Right hindlimb (tissue), 1 donor: ENCODE measurements around the gene CEP192.
"Not testable (repeated sequence)": the region's sequence is repeated elsewhere in the genome, so short reads cannot be mapped to it uniquely, and the experiment has no call there.

Experiments
- DNase-seq: peaks from one replicate; pipeline ENCODE4 v3.0.0-alpha.2; 2018

The CEP192 gene

GRCh38 chr18:12990967-12991820, at the start of gene CEP192:
TSS of gene CEP192 (plus strand) at chr18:12991362. CDS start at chr18:12999425, 8,063 bp downstream.
- peak; percentile 99 for DNase-seq

GRCh38 chr18:12943215-12943614, 47.9 kb upstream of the CEP192 start:
- no peak for DNase-seq

DNA sequence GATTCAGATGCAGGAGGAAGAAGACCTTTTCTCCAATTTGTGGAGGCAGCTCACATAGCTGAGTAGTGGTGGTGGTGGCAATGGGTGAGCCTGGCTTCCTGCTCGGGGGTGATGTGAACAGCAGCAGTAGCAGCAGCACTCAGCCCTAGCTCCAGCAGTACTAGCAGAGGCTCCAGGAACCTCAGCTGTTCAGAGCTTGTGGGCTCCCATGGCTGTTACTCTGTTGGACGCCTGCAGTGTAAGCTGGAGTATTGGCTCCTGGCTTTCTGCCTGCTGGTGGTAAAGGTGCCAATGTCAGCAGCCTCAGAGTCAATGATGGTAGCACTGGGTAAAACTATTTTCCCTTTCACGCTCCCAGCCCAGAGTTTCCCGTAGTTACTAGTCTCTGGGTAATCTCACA, 46.5 kb upstream of the CEP192 start:
- peak; percentile 74 for DNase-seq

GRCh38 chr18:12946549-12947284, 44.4 kb upstream of the CEP192 start:
- DNase-seq = peak; percentile 67

DNA sequence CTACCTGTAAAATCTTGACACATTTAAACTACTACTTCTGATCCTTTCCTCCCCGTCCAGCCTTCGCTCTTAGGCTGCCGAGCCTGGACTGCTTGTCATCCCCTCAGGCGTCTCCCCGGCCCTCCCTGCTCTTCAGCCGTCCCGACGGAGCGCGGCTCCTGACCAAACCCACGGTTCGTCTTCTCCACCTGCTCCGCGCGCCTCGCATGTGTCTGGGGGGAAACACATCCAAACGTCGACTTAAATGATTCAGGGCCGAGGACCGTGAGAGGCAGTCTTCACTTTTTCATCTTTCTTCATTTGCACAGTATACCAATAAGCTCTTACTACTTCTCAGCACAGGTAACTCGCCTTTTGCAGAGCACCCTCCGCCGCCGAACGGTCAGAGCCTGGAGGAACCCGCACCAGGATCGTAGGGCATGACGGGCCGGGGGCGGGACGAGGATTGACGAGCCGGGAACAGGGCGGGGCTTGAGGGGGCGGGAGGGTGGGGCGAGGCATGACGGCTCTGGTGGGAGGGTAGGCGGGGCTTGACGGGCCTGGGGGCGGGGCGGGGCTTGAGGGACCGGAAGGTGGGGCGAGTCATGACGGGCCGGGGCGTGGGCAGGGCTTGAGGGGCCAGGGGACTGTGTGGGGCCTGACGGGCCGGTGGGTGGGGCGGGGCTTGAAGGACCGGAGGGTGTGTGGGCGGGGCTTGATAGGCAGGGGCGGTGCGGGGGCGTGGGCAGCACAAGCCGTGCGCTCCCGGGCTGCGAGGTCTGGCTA, 43.7 kb upstream of the CEP192 start, which contains the start of gene SEH1L:
Gene SEH1L, plus strand, starts transcription at position 727 of the 765 bp plus-strand sequence. CDS start 111 bp downstream, outside the sequence.
- peak; percentile 100 for DNase-seq

GRCh38 chr18:12948050-12948804, 42.9 kb upstream of the CEP192 start:
- peak; percentile 97 for DNase-seq

DNA sequence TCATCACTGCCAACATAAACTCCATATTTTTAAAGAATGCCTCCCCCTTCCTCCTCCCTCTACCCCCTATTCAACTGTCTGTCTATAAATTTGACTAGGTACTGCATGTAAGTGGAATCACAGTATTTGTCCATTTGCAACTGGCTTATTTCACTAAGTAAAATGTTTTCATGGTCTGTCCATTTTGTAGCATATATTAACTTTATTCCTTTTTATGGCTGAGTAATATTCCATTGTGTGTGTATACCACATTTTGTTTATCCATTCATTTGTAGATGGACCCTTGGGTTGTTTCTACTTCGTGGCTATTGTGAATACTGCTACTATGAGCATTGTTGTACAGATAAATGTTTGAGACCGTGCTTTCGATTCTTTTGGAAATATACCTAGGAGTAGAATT, 32.7 kb upstream of the CEP192 start:
- DNase-seq = no peak

DNA sequence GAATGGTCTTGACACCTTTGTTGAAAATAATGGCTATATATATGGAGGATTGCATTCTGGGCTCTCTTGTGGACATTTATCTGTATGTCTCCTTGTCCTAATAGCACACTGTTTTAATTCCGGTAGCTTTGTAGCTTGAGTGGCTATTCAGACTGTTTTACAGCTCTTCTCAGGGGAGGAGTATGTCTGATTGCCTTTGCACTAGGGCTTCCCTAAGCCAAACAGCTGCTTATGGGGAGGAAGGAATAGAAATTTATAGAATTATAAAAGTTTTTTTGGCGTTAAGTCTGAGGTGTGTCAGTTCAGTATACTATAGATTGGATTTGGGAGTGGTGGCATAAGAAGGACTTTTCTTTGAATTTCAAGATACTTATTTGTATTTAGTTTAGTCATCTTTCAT, 30.8 kb upstream of the CEP192 start:
- DNase-seq = no peak

- DNase-seq = no peak
Measured at GRCh38 chr18:12960853-12961397, 30.2 kb upstream of the CEP192 start.

GRCh38 chr18:12963069-12963468, 28.1 kb upstream of the CEP192 start:
- no peak for DNase-seq

- DNase-seq = no peak
Measured at GRCh38 chr18:12968115-12968514, 23.0 kb upstream of the CEP192 start.

GRCh38 chr18:12968619-12969018, 22.5 kb upstream of the CEP192 start:
- DNase-seq = no peak

DNA sequence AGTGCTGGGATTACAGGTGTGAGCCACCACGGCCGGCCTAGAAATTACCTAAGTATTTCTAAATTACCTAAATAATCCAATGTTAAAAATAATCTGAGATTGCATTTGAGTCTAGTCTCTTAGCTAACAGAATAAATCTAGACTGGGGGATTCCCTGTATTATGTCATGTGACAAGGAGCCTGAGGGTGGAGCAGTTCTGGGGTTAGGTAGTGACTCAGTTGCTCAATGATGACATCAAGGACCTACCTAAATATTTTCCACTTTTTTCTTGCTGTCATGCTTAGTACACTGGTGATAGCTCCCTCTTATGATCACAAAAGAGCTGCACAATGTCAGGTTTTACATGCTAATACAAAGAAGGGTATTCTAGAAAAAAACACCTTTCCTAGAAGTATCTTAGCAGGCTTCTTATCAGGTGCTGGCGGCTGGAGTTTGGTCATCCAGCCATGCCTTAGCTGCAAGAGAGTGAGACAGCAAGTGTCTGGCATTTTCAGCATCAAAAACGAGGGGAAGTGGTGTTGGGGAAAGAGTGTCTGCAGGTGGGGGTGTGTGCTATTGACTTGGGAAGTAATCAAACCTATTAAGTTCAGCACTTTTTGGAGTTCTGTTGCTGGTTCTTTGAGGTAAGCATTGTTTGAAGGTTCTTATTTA, 17.5 kb upstream of the CEP192 start:
- DNase-seq = no peak

DNA sequence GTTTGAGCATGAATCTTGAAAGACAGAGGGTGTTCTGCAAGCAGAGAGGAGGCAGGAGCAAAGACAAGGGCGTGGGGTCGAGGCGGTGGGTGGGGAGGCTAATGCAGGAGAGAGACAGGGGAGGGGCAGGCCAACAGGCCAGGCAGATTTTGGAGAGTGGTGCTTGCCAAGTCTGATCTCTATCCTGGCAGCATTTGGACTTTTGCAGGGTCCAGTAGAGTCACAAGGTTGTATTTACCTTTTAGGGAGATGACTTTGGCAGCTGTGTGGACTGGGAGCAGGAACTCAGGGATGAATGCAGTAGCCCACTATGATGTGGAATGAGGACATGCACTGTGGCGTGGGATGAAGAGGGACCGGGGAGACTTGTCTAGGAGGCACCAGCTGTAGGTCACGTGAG, 15.7 kb upstream of the CEP192 start:
- DNase-seq = no peak

DNA sequence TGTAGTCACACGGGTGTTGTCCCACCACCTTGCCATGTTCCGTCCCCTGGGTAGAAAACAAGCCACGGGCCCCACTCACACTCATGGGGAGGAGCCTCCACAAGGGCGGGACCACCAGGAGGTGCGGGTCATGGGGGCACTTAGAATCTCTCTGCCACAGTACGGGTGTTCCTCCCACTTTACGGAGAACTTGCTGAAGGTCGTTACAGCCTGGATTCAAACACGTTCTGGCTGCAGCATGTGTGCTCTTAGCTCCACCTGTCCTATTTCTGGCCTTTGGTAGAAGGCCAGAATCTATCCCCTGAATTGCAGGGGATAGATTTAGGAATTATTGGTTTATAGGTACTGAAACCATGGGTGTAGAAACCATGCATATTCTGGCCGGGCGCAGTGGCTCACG, 14.9 kb upstream of the CEP192 start:
- no peak for DNase-seq

DNA sequence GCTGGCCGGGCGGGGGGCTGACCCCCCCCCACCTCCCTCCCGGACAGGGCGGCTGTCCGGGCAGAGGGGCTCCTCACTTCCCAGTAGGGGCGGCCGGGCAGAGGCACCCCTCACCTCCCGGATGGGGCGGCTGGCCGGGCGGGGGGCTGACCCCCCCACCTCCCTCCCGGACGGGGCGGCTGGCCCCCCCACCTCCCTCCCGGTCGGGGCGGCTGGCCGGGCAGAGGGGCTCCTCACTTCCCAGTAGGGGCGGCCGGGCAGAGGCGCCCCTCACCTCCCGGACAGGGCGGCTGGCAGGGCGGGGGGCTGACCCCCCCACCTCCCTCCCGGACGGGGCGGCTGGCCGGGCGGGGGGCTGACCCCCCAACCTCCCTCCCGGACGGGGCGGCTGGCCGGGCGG, 11.1 kb upstream of the CEP192 start:
- DNase-seq = not testable (repeated sequence)

DNA sequence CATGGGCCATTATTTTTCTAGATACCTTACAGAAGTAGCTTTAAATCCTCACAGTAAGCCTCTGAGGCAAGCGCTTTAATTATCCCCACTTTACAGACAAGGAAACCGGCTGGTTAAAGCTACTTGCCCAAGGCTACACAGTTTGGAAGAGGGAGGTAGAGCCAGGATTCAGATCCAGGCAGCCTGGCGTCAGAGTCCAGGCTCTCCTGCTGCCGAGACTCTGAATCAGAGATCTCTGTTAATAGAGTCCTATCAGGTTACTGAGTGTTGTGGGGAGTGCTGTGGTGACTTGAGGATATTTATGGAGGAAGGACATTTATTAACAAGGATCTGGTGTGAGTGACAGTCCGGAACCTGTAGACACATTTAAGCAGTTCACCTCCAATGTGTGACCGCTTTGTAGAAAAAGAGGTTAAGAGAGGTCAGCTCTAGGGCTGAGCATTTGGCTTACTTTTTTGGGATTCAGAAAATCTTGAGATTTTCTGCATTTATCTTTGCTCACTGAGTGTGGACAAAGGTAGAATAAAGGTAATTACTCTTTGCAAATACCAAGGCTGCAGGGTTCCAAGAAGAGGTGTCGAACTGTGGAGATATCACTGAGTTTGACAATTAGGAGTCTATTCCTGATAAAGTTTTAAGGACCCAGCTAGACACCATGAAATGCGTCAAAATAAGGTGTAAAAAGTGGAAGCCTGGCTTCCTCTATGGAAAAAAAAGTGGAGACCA, 1.6 kb upstream of the CEP192 start:
- no peak for DNase-seq

GRCh38 chr18:12990123-12990475, 1.1 kb upstream of the CEP192 start:
- DNase-seq = no peak

DNA sequence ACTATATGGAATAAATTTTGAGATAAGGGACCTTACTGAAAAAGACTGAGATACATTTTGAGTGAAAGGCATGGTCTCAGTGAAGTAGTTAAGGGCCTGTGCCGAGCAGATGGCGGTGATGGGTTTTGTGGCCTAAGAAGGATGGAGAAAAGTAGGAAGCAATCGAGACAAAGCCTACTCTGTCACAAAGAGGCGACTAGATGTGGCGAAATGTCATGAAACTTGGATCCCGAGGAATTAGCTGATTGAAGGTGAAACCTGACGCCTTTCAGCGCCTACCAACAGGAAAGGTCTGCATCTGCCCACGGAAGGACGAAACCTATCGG, 558 bp upstream of the CEP192 start:
- DNase-seq = no peak

- no peak for DNase-seq
Measured at GRCh38 chr18:12991821-12992179, 638 bp downstream of the CEP192 start.

- DNase-seq = no peak
Measured at GRCh38 chr18:12993439-12993838, 2.3 kb downstream of the CEP192 start.
